UCSD-AML1 (cell line): ENCODE measurements around the gene SP1.
"Not testable (repeated sequence)": the region's sequence is repeated elsewhere in the genome, so short reads cannot be mapped to it uniquely, and the experiment has no call there.

ENCODE experiments used
- DNase-seq: peaks from one replicate; lab custom pipeline; 2025; ENCODE audit not compliant: unreplicated experiment; lab: John Stamatoyannopoulos, UW

Gene SP1

DNA sequence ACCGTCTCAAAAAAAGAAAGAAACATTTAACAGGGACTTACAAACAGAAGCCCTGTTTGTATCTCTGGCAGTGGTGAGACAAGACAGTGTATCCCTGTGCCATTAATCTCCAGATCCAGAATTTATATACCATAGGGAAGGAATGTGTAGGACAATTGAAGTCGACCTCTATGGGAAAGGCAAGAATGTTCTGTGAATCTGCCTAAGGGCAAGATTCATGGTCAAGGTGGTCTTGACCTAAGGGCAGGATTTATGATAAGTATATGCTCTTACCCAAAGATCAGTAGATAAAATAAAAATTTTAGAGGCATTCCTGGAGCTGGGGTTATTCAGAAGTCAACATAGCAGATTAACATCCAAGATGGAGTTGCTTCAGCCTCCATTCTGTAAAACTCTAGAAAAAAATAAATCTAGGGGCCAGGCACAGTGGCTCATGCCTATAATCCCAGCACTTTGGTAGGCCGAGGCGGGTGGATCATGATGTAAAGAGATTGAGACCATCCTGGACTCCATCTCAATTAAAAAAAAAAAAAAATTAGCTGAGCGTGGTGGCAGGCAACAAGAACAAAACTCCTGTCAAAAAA is 21.0 kb upstream of the SP1 start:
- DNase-seq, result no peak

DNA sequence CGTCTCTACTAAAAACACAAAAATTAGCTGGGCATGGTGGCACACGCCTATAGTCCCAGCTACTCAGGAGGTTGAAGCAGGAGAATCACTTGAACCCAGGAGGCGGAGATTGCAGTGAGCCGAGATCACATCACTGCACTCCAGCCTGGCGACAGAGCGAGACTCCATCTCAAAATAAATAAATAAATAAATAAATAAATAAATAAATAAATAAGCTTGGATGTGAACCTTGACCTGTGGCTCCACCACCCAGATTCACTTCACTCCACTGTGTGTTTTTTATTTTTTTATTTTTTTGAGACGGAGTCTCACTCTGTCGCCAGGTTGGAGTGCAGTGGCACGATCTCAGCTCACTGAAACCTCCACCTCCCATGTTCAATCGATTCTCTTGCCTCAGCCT is 18.3 kb upstream of the SP1 start:
- DNase-seq, result not testable (repeated sequence)

DNA sequence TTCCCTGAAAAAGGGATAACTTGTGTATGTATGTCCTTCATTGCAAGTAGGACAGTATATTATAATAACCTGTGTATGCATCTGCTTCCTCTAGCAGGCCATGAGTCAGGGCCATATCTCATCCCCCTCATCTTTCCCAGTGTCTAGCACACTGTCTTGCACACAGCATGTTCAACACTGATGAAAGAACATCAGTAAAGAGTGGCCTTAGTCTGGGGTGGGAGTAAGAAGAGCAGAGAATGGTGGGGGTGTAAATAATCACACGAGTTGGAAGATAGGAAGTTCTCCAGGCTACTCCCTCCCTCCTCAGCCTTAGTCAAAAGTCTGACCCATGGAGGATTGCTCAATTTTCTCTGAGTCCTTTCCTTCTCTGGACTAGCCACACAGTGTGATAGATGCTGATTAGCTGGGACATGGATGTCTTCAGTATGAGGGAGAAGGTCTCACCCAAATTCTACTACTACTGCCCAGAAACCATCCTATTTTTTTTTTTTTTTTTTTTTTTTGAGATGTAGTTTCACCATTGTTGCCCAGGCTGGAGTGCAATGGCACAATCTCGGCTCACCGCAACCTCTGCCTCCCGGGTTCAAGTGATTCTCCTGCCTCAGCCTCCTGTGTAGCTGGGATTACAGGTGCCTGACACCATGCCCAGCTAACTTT is 14.6 kb upstream of the SP1 start:
- no peak for DNase-seq

DNA sequence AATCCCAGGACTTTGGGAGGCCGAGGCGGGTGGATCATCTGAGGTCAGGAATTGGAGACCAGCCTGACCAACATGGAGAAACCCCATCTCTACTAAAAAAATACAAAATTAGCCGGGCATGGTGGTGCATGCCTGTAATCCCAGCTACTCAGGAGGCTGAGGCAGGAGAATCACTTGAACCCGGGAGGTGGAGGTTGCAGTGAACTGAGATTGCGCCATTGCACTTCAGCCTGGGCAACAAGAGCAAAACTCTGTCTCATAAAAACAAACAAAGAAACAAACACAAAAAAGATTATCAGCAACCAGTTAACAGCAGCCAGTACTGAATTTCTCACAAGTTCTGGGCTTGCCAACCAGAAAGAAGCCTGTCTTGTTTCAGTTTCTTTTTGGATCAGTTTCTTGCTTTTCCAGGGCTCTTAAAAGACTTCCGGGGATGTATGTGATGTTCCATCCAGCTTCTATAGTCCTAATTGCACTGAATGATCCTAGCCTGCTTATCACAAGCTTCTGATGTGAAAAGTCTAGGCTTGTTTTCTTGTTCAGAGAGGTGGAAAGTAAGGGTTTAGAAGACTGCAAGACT is 6.3 kb upstream of the SP1 start:
- not testable (repeated sequence) for DNase-seq

DNA sequence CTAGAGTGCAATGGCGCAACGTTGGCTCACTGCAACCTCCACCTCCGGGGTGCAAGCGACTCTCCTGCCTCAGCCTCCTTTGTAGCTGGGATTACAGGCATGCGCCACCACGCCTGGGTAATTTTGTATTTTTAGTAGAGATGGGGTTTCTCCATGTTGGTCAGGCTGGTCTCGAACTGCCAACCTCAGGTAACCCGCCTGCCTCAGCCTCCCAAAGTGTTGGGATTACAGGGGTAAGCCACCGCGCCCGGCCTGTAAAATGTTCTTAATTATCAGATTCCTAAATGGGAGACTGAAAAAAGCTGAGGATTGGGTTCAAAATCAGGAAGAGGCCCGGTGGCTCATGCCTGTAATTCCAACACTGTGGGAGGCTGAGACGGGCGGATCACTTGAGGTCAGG is 5.7 kb upstream of the SP1 start:
- not testable (repeated sequence) for DNase-seq

DNA sequence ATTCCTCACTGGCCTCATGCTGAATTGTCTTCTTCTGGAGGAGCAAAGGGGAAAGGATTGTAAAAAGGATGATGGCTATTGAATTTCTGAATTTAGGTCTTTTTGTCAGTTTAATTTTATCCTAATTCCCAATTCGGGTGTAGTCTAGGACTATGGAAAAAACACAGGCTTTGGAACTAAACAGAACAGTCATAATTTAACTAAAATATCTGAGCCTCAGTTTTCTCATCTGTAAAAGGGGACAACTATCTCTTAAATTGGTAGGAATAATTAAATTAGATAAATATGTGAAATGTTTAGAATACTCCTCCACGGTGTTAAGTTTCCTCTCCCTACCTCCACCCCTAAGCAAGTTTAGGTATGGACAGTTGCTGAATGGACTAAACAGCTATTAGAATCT is 3.2 kb upstream of the SP1 start:
- DNase-seq, result no peak

DNA sequence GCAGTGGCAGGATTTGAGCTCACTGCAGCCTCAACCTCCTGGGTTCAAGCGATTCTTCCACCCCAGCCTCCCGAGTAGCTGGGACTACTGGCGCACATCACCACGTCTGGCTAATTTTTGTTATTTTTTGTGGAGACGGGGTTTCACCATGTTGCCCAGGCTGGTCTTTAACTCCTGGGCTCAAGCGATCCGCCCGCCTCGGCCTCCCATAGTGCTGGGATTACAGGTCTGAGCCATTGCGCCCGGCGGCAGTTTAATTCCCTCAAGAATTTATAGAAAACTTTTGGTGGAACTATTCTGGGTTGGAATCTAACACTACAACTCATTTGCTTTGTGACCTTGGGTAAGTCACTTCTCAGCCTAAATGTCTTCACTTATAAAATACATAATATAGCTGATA is 1.8 kb upstream of the SP1 start:
- no peak for DNase-seq

DNA sequence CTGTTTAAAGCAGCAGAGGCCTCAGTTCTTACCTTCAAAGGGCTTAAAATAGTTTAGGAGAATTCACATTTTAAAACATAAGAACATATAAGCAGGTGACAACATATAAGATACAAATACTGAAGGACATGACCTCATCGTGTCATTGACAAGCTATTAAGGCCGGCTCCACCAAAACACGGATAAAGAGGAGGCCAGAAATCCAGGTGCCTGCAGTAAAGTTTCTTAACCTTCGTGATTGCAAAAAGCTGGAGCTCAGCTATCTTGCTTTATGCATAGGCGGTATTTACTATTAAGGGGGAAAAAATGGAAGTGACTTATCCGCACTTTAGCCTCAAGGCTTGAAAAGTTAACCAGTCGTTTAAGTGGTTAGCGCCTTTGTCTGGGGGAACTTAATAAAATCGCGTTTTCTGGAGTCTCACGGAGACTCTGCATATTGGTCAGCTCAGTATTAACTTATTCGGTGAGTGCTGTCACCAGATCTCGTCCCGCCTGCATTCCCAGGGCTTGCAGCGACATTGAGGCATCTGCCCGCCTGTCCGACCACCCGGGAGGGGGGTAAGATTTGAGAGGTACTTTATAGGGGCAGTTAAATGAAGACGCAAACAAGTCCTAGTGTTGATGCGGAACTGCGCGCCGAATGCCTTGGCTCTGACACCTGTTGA is 1.1 kb upstream of the SP1 start:
- no peak for DNase-seq

DNA sequence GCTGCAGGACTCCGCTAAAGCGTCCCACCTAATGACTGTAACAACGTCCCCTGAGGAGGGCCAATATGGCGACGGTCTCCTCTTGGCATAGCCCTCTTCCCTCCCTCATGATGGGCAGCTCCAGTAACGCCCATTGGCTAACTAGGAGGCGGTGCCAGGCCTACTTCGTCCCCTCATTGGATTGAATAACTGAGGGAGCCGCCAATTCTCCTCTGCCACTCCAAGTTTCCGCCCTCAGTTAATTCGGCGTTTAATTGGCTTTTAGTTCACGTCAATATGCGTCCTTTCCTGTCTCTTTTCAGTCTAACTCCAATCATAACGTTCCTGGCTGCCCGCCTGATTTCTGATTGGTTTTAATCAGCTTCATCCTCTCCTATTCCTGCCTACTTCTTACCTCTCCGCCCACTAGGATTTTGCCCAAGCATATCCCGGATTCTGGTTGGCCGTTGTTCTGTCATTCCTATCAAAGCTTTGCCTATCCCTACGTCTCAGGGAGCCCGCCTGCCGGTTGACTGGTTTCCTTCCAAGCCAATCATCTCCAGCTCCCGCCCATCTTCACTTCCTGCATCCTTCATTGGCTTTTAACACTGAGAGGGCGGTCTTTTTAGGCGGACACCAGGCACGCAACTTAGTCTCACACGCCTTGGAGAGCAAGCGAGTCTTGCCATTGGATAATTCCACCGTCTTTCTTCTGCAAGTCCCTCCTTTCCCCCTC is 430 bp upstream of the SP1 start:
- DNase-seq, result peak; percentile 98

DNA sequence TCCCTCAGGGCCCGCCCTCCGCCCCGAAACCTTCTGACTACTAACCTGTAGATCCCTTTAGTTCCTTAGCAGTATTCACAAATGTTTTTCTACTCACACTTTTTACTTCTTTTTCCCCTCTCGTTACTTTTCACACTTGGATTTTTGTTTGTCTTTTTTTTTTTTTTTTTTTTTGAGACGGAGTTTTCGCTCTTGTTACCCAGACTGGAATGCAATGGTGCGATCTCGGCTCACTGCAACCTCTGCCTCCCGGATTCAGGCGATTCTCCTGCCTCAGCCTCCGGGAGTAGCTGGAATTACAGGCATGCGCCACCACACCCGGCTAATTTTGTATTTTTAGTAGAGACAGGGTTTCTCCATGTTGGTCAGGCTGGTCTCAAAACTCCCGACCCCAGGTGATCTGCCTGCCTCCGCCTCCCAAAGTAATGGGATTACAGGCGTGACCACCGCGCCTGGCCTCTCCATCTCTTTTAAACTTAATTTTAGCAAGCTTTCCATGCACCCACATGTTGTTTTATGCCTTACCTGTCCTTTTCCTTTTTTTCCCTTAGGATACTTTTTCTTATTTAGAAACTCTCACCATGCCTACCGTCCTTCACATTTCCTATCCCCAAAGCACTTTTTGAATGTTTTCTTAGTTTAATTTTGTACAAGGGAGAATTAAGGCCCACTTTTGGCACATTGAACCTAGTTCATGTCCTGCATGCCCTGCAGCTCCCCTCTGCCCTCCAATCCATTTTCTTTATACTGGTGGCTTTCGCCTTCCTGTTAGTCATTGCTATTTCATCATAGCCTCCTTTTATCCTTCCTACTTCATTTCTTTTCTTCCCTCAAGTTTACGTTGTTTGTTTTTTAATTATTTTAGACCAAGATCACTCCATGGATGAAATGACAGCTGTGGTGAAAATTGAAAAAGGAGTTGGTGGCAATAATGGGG is 1.1 kb downstream of the SP1 start:
- DNase-seq, result no peak

DNA sequence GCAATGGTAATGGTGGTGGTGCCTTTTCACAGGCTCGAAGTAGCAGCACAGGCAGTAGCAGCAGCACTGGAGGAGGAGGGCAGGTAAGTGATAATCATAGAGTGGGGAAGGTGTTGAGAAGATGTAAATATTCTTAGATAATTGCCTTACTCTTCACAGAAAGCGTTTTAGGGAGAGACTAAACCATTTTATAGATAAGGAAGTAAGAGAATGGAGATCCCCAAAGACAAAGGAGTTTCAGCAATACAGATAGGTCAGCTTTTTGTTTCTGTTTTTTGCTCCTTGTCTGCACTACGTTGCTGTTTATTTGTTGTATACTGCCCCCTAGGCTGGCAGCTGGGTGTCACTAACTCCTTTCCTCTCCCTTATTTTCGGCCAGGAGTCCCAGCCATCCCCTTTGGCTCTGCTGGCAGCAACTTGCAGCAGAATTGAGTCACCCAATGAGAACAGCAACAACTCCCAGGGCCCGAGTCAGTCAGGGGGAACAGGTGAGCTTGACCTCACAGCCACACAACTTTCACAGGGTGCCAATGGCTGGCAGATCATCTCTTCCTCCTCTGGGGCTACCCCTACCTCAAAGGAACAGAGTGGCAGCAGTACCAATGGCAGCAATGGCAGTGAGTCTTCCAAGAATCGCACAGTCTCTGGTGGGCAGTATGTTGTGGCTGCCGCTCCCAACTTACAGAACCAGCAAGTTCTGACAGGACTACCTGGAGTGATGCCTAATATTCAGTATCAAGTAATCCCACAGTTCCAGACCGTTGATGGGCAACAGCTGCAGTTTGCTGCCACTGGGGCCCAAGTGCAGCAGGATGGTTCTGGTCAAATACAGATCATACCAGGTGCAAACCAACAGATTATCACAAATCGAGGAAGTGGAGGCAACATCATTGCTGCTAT is 2.0 kb downstream of the SP1 start:
- DNase-seq, result peak; percentile 45

DNA sequence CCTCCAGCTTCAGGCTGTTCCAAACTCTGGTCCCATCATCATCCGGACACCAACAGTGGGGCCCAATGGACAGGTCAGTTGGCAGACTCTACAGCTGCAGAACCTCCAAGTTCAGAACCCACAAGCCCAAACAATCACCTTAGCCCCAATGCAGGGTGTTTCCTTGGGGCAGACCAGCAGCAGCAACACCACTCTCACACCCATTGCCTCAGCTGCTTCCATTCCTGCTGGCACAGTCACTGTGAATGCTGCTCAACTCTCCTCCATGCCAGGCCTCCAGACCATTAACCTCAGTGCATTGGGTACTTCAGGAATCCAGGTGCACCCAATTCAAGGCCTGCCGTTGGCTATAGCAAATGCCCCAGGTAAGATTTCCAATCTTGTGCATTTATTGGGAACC is 3.3 kb downstream of the SP1 start:
- no peak for DNase-seq

DNA sequence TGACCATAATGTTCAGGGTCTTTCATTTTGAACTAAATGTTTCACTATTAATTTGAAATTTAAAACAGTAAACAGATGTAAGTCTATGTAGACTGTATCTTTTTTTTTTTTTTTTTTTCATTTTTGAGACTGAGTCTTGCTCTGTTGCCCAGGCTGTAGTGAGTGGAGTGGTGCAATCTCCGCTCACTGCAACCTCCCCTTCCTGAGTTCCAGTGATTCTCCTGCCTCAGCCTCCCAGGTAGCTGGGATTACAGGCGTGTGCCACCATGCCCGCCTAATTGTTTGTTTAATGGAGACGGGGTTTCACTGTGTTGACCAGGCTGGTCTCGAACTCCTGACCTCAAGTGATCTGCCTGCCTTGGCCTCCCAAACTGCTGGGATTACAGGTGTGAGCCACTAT is 6.4 kb downstream of the SP1 start:
- not testable (repeated sequence) for DNase-seq

DNA sequence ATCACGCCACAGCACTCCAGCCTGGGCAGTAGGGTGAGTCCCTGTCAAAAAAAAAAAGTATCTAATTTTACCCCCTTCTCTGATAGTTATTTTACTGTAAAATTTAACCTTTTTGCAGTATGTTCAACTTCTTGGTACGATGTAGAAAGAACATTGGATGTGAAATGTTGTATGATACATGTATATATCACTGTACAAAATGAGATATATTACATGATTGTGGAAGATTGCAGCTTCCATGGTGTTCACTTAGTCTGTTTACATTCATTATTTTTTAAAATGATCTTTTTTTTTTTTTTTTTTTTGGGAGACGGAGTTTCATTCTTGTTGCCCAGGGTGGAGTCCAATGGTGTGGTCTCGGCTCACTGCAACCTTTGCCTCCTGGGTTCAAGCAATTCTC is 9.0 kb downstream of the SP1 start:
- no peak for DNase-seq

DNA sequence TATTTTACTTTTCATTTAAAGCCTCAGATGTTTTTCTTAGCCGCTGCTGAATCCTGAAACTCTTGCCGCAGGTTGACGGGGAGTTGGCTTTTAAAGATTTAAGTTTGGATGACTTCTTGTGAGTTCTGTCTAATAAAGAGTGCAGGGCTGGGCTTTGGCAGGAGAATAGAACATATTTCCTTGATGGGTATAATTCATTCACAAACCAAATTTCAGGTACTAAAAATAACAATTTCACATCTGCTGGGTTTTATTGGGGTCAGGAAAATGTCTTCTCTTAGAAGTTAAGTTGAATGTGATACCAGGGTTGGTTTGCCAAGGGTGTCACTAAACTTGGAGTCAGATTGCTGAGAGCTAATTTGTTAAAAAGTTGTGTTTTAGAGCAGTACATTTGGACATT is 9.7 kb downstream of the SP1 start:
- no peak for DNase-seq

DNA sequence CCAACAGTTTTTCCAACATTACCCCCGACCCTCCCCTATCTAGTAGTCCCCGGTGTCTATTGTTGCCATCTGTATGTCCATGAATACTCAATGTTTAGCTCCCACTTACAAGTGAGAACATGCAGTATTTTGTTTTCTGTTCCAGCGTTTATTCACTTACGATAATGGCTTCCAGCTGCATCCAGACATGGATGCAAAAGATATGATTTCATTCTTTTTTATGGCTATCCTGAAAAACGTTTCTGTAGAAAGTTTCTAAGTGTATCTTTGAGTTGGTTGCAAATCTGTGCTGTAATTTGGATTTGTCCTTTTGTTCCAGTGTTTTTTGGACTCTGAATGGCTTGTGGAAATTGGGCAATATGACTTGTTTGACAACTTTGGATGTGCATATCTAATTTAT is 11.7 kb downstream of the SP1 start:
- DNase-seq, result no peak

DNA sequence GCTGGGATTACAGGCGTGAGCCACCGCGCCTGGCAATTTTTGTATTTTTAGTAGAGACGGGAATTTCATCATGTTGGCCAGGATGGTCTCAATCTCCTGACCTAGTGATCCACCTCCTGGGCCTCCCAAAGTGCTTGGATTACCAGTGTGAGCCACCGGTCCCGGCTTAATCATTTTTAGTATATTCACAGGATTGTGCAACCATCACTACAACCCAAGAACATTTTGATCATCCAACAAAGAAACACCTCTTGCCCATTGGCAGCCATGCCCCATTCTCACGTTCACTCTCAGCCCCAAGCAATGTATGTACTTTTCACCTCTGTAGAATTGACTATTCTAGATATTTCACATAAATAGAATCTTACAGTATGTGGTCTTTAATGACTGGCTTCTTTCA is 19.9 kb downstream of the SP1 start:
- DNase-seq, result no peak

DNA sequence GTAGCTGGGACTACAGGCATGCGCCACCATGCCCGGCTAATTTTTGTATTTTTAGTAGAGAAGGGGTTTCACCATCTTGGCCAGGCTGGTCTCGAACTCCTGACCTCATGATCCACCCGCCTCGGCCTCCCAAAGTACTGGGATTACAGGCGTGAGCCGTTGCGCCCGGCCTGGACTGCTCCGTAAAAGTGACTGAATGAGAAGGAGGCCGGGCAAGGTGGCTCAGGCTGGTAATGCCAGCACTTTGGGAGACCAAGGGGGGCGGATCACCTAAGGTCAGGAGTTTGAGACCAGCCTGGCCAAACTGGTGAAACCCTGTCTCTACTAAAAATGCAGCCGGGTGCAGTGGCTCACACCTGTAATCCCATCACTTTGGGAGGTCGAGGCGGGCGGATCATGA is 22.4 kb downstream of the SP1 start:
- not testable (repeated sequence) for DNase-seq

DNA sequence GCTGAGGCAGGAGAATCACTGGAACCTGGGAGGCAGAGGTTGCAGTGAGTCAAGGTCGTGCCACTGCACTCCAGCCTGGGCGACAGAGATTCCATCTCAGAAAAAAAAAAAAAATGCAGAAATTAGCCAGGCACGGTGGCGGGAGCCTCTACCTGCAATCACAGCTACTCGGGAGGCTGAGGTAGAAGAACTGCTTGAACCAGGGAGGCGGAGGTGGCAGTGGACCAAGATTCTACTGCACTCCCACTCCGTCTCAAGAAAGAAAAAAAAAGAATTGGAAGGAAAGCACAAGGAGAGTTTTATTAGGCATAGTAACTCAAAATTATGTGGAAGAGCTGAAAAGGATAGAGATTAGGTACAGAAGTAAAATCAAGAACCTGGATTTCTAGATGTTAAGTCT is 22.9 kb downstream of the SP1 start:
- no peak for DNase-seq

DNA sequence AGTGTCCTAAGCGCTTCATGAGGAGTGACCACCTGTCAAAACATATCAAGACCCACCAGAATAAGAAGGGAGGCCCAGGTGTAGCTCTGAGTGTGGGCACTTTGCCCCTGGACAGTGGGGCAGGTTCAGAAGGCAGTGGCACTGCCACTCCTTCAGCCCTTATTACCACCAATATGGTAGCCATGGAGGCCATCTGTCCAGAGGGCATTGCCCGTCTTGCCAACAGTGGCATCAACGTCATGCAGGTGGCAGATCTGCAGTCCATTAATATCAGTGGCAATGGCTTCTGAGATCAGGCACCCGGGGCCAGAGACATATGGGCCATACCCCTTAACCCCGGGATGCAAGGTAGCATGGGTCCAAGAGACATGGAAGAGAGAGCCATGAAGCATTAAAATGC is 31.0 kb downstream of the SP1 start:
- DNase-seq, result no peak
